Neuronal stem cell (in vitro differentiated cells): ENCODE results near the gene GLDC.

Source experiments
- DNase-seq: peaks from one replicate; pipeline ENCODE4 v3.0.0-alpha.2; 2013; ENCODE audit warnings: low spot score
- H2AFZ ChIP-seq: one replicate; pipeline ENCODE4 v1.6.1; 2013; ENCODE audit warnings: mild to moderate bottlenecking, low read length, inconsistent platforms
- H2AK5ac ChIP-seq: 2 replicates; pipeline ENCODE4 v1.6.1; 2013; ENCODE audit warnings: low read depth, mild to moderate bottlenecking, inconsistent platforms, low read length, moderate library complexity, mixed read lengths
- H2BK120ac ChIP-seq: 2 replicates; pipeline ENCODE4 v1.6.1; 2013; ENCODE audit warnings: low read depth, mild to moderate bottlenecking, inconsistent platforms, low read length, moderate library complexity, mixed read lengths
- H2BK12ac ChIP-seq: one replicate; pipeline ENCODE4 v1.6.1; 2013; ENCODE audit warnings: low read length, inconsistent platforms
- H2BK15ac ChIP-seq: 2 replicates; pipeline ENCODE4 v1.6.1; 2013; ENCODE audit warnings: mild to moderate bottlenecking, low read length, inconsistent platforms, mixed read lengths
- H2BK5ac ChIP-seq: one replicate; pipeline ENCODE4 v1.6.1; 2013; ENCODE audit warnings: inconsistent platforms, mild to moderate bottlenecking, low read length, moderate library complexity
- H3K14ac ChIP-seq: one replicate; pipeline ENCODE4 v1.6.1; 2013; ENCODE audit warnings: low read length, inconsistent platforms
- H3K18ac ChIP-seq: 2 replicates; pipeline ENCODE4 v1.6.1; 2013; ENCODE audit warnings: low read length, inconsistent platforms
- H3K23ac ChIP-seq: 2 replicates; pipeline ENCODE4 v1.6.1; 2013; ENCODE audit warnings: low read depth, mild to moderate bottlenecking, mixed read lengths, low read length, inconsistent platforms; ENCODE audit not compliant: poor library complexity
- H3K27ac ChIP-seq: replicated peaks from 3 replicates; pipeline ENCODE4 v1.5.1; 2013; ENCODE audit warnings: low read length, inconsistent platforms
- H3K27me3 ChIP-seq, 3 experiments: 2 replicates each; pipeline ENCODE4 v1.6.1; 2013; ENCODE audit warnings: low read length in 3 of 3, mild to moderate bottlenecking in 2 of 3, inconsistent platforms in 1 of 3, low read depth in 1 of 3, mixed read lengths in 1 of 3, moderate library complexity in 1 of 3; ENCODE audit not compliant: control insufficient read depth in 3 of 3, insufficient read depth in 3 of 3
- H3K36me3 ChIP-seq, 2 donors: replicated peaks in 1 of 2; 2 replicates each; pipeline ENCODE4 v1.6.1; 2013; ENCODE audit warnings: low read length in 2 of 2; ENCODE audit not compliant: control insufficient read depth in 2 of 2, insufficient read depth in 2 of 2
- H3K4ac ChIP-seq: 2 replicates; pipeline ENCODE4 v1.6.1; 2013; ENCODE audit warnings: inconsistent platforms, mild to moderate bottlenecking, low read length, moderate library complexity
- H3K4me1 ChIP-seq, 2 donors: 1 replicate in 1 of 2; 2 replicates in 1 of 2; pipeline ENCODE4 v1.6.1; 2013; ENCODE audit warnings: low read length in 2 of 2, low read depth in 1 of 2; ENCODE audit not compliant: control insufficient read depth in 2 of 2, insufficient read depth in 1 of 2
- H3K4me2 ChIP-seq: one replicate; pipeline ENCODE4 v1.6.1; 2013; ENCODE audit warnings: mild to moderate bottlenecking, low read length, inconsistent platforms; ENCODE audit not compliant: insufficient read depth, poor library complexity, severe bottlenecking
- H3K4me3 ChIP-seq, 2 donors: 2 replicates each; pipeline ENCODE4 v1.5.1; 2013; ENCODE audit warnings: low read length in 2 of 2, mild to moderate bottlenecking in 2 of 2, inconsistent platforms in 1 of 2, moderate library complexity in 1 of 2
- H3K79me1 ChIP-seq: one replicate; pipeline ENCODE4 v1.6.1; 2013; ENCODE audit warnings: low read depth, mild to moderate bottlenecking, inconsistent platforms, low read length, moderate library complexity
- H3K9ac ChIP-seq: one replicate; pipeline ENCODE4 v1.6.1; 2013; ENCODE audit warnings: mild to moderate bottlenecking, low read depth, low read length, inconsistent platforms; ENCODE audit not compliant: poor library complexity
- H3K9me3 ChIP-seq, 2 donors: replicated peaks in 1 of 2; 2 replicates each; pipeline versions ENCODE3 to v1.6.1; 2013; ENCODE audit warnings: low read length in 2 of 2, mild to moderate bottlenecking in 2 of 2, inconsistent platforms in 1 of 2, low read depth in 1 of 2, mixed read lengths in 1 of 2, moderate library complexity in 1 of 2; ENCODE audit not compliant: control insufficient read depth in 2 of 2, insufficient read depth in 1 of 2
- H4K8ac ChIP-seq: one replicate; pipeline ENCODE4 v1.6.1; 2013; ENCODE audit warnings: low read depth, mild to moderate bottlenecking, inconsistent platforms, low read length, moderate library complexity
- H4K91ac ChIP-seq: one replicate; pipeline ENCODE4 v1.6.1; 2013; ENCODE audit warnings: low read length, low read depth, mild to moderate bottlenecking, inconsistent platforms; ENCODE audit not compliant: poor library complexity
- WGBS, 2 donors: extraction: QIAGEN DNeasy Blood & Tissue Kit; methylation state at CpG; one replicate each; pipeline ENCODE4 v1.1.7; 2013; ENCODE audit warnings: missing lambda C conversion rate in 2 of 2, mixed read lengths in 1 of 2; ENCODE audit not compliant: insufficient read length in 2 of 2, insufficient replicate concordance in 1 of 2; ENCODE audit errors: extremely low coverage in 2 of 2; 5-methylcytosine and 5-hydroxymethylcytosine counted together

Gene GLDC

GRCh38 chr9:6631207-6631512 is 14.4 kb downstream of the GLDC start:
- Histone ChIP-seq H3K9ac (no peak overlapping the region), H3K4me1 (peaks cover 22 to 29% of the 10 kb centered on the region in 2 donors)
- DNase-seq: no peak

GRCh38 chr9:6630502-6631206 is 14.9 kb downstream of the GLDC start:
- no peak overlapping the region for H2BK15ac ChIP-seq
- H3K27me3 ChIP-seq: no peaks in the 10 kb centered on the region
- no peak overlapping the region for H4K91ac ChIP-seq
- peak overlapping the region; percentile 38 for H3K27ac ChIP-seq
- no peak overlapping the region for H2AK5ac ChIP-seq
- WGBS, 2 donors: no CpG with 5 or more reads among the region's 11 CpGs
- no peak for DNase-seq
- H3K9ac ChIP-seq: no peak overlapping the region
- peaks cover 0 to 6% of the 10 kb centered on the region in 2 donors for H3K9me3 ChIP-seq
- no peak overlapping the region for H2AFZ ChIP-seq
- H3K36me3 ChIP-seq: peaks cover 0 to 35% of the 10 kb centered on the region in 2 donors
- H4K8ac ChIP-seq: no peak overlapping the region
- H3K4me1 ChIP-seq: peaks cover 22 to 33% of the 10 kb centered on the region in 2 donors
- H3K4me2 ChIP-seq: no peak overlapping the region
- no peak overlapping the region for H3K23ac ChIP-seq
- H2BK12ac ChIP-seq: no peak overlapping the region
- peaks cover 3% of the 10 kb centered on the region for H3K79me1 ChIP-seq
- no peak overlapping the region for H3K4ac ChIP-seq
- no peak overlapping the region for H3K4me3 ChIP-seq
- no peak overlapping the region for H3K18ac ChIP-seq
- no peak overlapping the region for H2BK120ac ChIP-seq
- H3K14ac ChIP-seq: no peak overlapping the region
- H2BK5ac ChIP-seq: no peak overlapping the region

More at GRCh38 chr9:6631207-6631512, 14.4 kb downstream of the GLDC start:
- Histone ChIP-seq H3K18ac (no peak overlapping the region), H2AFZ (no peak overlapping the region), H3K4ac (no peak overlapping the region), H3K79me1 (peaks cover 3% of the 10 kb centered on the region), H3K14ac (no peak overlapping the region), H2BK12ac (no peak overlapping the region), H3K9me3 (peaks cover 0 to 6% of the 10 kb centered on the region in 2 donors), H3K4me3 (no peak overlapping the region), H4K91ac (no peak overlapping the region), H4K8ac (no peak overlapping the region), H2BK120ac (no peak overlapping the region), H3K27me3 (no peaks in the 10 kb centered on the region), H2BK5ac (no peak overlapping the region), H3K23ac (no peak overlapping the region), H3K4me2 (no peak overlapping the region), H2BK15ac (no peak overlapping the region), H3K36me3 (peaks cover 0 to 38% of the 10 kb centered on the region in 2 donors), H2AK5ac (no peak overlapping the region), H3K27ac (no peak overlapping the region)
- no CpG with 5 or more reads among the region's 4 CpGs for WGBS, 2 donors

- Histone ChIP-seq H2AK5ac (no peak overlapping the region), H2BK120ac (no peak overlapping the region), H2BK15ac (no peak overlapping the region), H3K9ac (no peak overlapping the region), H3K27ac (no peak overlapping the region), H3K36me3 (peaks cover 2 to 36% of the 10 kb centered on the region in 2 donors), H3K4ac (no peak overlapping the region), H3K79me1 (no peaks in the 10 kb centered on the region), H3K27me3 (no peaks in the 10 kb centered on the region), H3K4me1 (peaks cover 22 to 38% of the 10 kb centered on the region in 2 donors), H4K8ac (no peak overlapping the region), H3K4me2 (no peak overlapping the region), H3K23ac (no peak overlapping the region), H2AFZ (no peak overlapping the region), H3K9me3 (peaks cover 0 to 11% of the 10 kb centered on the region in 2 donors), H3K4me3 (no peak overlapping the region), H4K91ac (no peak overlapping the region), H3K14ac (no peak overlapping the region), H2BK5ac (no peak overlapping the region), H3K18ac (no peak overlapping the region), H2BK12ac (no peak overlapping the region)
- no peak for DNase-seq
- no CpG with 5 or more reads among the region's 2 CpGs for WGBS, 2 donors
Measured at GRCh38 chr9:6628704-6629103, 16.8 kb downstream of the GLDC start.

GRCh38 chr9:6625363-6625762 is 20.2 kb downstream of the GLDC start:
- Histone ChIP-seq H3K27ac (no peak overlapping the region), H3K36me3 (peaks cover 2 to 27% of the 10 kb centered on the region in 2 donors), H4K91ac (no peak overlapping the region), H3K18ac (no peak overlapping the region), H3K27me3 (no peaks in the 10 kb centered on the region), H3K4me1 (peaks cover 14 to 19% of the 10 kb centered on the region in 2 donors), H3K4me3 (no peak overlapping the region), H2BK15ac (no peak overlapping the region), H2BK5ac (no peak overlapping the region), H3K4ac (no peak overlapping the region), H3K9ac (no peak overlapping the region), H2BK12ac (no peak overlapping the region), H3K4me2 (no peak overlapping the region), H2BK120ac (no peak overlapping the region), H4K8ac (no peak overlapping the region), H2AFZ (no peak overlapping the region), H2AK5ac (no peak overlapping the region), H3K9me3 (peaks cover 0 to 18% of the 10 kb centered on the region in 2 donors), H3K14ac (no peak overlapping the region), H3K23ac (no peak overlapping the region), H3K79me1 (peaks cover 2% of the 10 kb centered on the region)
- no peak for DNase-seq
- WGBS, 2 donors: no CpG with 5 or more reads among the region's 2 CpGs
